Pons (tissue), 1 donor: ENCODE measurements around the gene C11orf91.
"Not testable (repeated sequence)": the region's sequence is repeated elsewhere in the genome, so short reads cannot be mapped to it uniquely, and the experiment has no call there.

Source experiments
- DNase-seq: peaks from one replicate; pipeline ENCODE4 v3.0.0-alpha.2; 2016; ENCODE audit warnings: low spot score

The C11orf91 gene

GRCh38 chr11:33696931-33697638, 3.5 kb downstream of the C11orf91 start:
- no peak for DNase-seq

GRCh38 chr11:33696411-33696810, 4.2 kb downstream of the C11orf91 start:
- DNase-seq: no peak

- DNase-seq: no peak
Measured at GRCh38 chr11:33695051-33695566, 5.5 kb downstream of the C11orf91 start.

GRCh38 chr11:33694346-33695050, 6.1 kb downstream of the C11orf91 start:
- no peak for DNase-seq

GRCh38 chr11:33692541-33692940, 8.1 kb downstream of the C11orf91 start:
- DNase-seq: no peak

GRCh38 chr11:33692013-33692504, 8.6 kb downstream of the C11orf91 start:
- peak; percentile 94 for DNase-seq

GRCh38 chr11:33691066-33691864, 9.4 kb downstream of the C11orf91 start:
- no peak for DNase-seq

GRCh38 chr11:33690290-33691065, 10.1 kb downstream of the C11orf91 start:
- DNase-seq: peak; percentile 81

- no peak for DNase-seq
Measured at GRCh38 chr11:33689501-33689900, 11.1 kb downstream of the C11orf91 start.

GRCh38 chr11:33689085-33689484, 11.5 kb downstream of the C11orf91 start:
- DNase-seq: no peak

- DNase-seq: peak; percentile 83
Measured at GRCh38 chr11:33687733-33688479, 12.7 kb downstream of the C11orf91 start.

GRCh38 chr11:33685082-33685481, 15.5 kb downstream of the C11orf91 start:
- DNase-seq: no peak

GRCh38 chr11:33684003-33684706, 16.5 kb downstream of the C11orf91 start:
- DNase-seq: no peak

GRCh38 chr11:33682446-33682845, 18.2 kb downstream of the C11orf91 start:
- no peak for DNase-seq

GRCh38 chr11:33682019-33682418, 18.6 kb downstream of the C11orf91 start:
- no peak for DNase-seq

GRCh38 chr11:33678616-33679015, 22.0 kb downstream of the C11orf91 start:
- not testable (repeated sequence) for DNase-seq

- no peak for DNase-seq
Measured at GRCh38 chr11:33674035-33674814, 26.4 kb downstream of the C11orf91 start.

GRCh38 chr11:33672273-33672672, 28.4 kb downstream of the C11orf91 start:
- DNase-seq: no peak

GRCh38 chr11:33670250-33671011, 30.2 kb downstream of the C11orf91 start:
- DNase-seq: no peak
